Heart left ventricle (tissue), 16 donors: ENCODE data around the gene CEP250. TPM values are rescaled to one million over a fixed set of nuclear protein-coding genes. Genes with fewer than 3 reads are reported as not detected.

Experiments used
- ATAC-seq, 4 donors: fragments of 200-7000 bp; cut with Tn5 transposase; one replicate each; pipeline ENCODE4 v1.9.1; 2020 to 2022; ENCODE audit warnings: moderate library complexity in 4 of 4, mild to moderate bottlenecking in 3 of 4, moderate number of reproducible peaks in 1 of 4
- DNase-seq, 5 donors: peaks; one replicate each; pipeline ENCODE4 v3.0.0-alpha.2; 2020
- H3K27ac ChIP-seq, 12 donors: fragments of 200-600 bp; sonication (generic) in 4 of 12; one replicate each; pipeline versions ENCODE4 v1.5.0 to v1.8.0; 2016 to 2022; ENCODE audit warnings: mild to moderate bottlenecking in 2 of 12
- H3K27me3 ChIP-seq, 9 donors: fragments of 200-600 bp; sonication (generic) in 2 of 9; one replicate each; pipeline versions ENCODE4 v1.5.1 to v1.8.0; 2016 to 2022; ENCODE audit warnings: mild to moderate bottlenecking in 3 of 9
- H3K36me3 ChIP-seq, 9 donors: fragments of 200-600 bp; sonication (generic) in 2 of 9; one replicate each; pipeline versions ENCODE4 v1.5.0 to v1.8.0; 2018 to 2022; ENCODE audit warnings: mild to moderate bottlenecking in 2 of 9
- H3K4me1 ChIP-seq, 12 donors: fragments of 200-600 bp; sonication (generic) in 4 of 12; one replicate each; pipeline versions ENCODE4 v1.5.0 to v1.8.0; 2016 to 2022; ENCODE audit warnings: mild to moderate bottlenecking in 3 of 12
- H3K4me3 ChIP-seq, 12 donors: fragments of 200-600 bp; sonication (generic) in 4 of 12; one replicate each; pipeline versions ENCODE4 v1.5.0 to v1.8.0; 2017 to 2022; ENCODE audit warnings: mild to moderate bottlenecking in 9 of 12, moderate library complexity in 4 of 12
- H3K9me3 ChIP-seq, 12 donors: fragments of 200-600 bp; sonication (generic) in 4 of 12; one replicate each; pipeline versions ENCODE4 v1.5.0 to v1.8.0; 2016 to 2022; ENCODE audit warnings: mild to moderate bottlenecking in 1 of 12
- POLR2A ChIP-seq, 2 donors: fragments of 450-650 bp; IDR thresholded peaks; one replicate each; pipeline ENCODE4 v1.6.1; 2017; ENCODE audit warnings: antibody characterized with exemption in 2 of 2, mild to moderate bottlenecking in 2 of 2, moderate library complexity in 2 of 2
- WGBS, 4 donors: extraction: QIAGEN DNeasy Blood & Tissue Kit in 2 of 4; methylation state at CpG; one replicate each; pipeline versions ENCODE4 v1.1.5 to v1.1.7; 2013 to 2018; 5-methylcytosine and 5-hydroxymethylcytosine counted together
- intact Hi-C, 10 donors: fragments of 100-400 bp; cut with DNase I; formaldehyde crosslinking; loops; one replicate each; pipeline versions ENCODE4 v1.11.1 to v1.14.2; 2022
- polyA plus RNA-seq, 2 donors: library from polyadenylated mRNA; stranded (reverse); fragments of 200-250 nt; gene quantifications; one replicate each; pipeline ENCODE4 v1.2.3, GENCODE V29; 2013
- total RNA-seq, 9 donors: library from RNA; depleted of rRNA in 2 of 9; stranded (reverse); fragments of >200 nt in 2 of 9; fragmentation: NEBNext Ultra II Directional in 3 of 9; extraction: Animal tissue kit (Norgen Biotek cat#: 25700) in 3 of 9; gene quantifications; one replicate each; pipeline versions ENCODE4 v1.1.0 to v1.2.4, GENCODE V29; 2016 to 2023
- TF ChIP-seq, protein P1 (sequence below), 12 donors: fragments of 200-600 bp; sonication (generic) in 4 of 12; IDR thresholded peaks; one replicate each; pipeline versions ENCODE4 v1.5.0 to v1.8.0; 2018 to 2022; ENCODE audit warnings: antibody characterized with exemption in 12 of 12, mild to moderate bottlenecking in 5 of 12
- donor health status: ischemic (EF 13 %, LVEDD 7.1; RV severe dilation, severe dysfunction).
- donor health status: healthy with polysubstance abuse.
- donor health status: DM: no; HTN: yes; CAD: no.
- donor health status: DM: no; HTN: no; CAD: no.
- donor health status: ischemic (EF 25% LVEDD 6.9; RV normal size, moderate dysfunction).
- donor health status: ischemic (EF 25% LVEDD 5.7; RV mildly dilated, moderate dysfunction).
- donor health status: healthy.
- donor health status: DM: yes; HTN: yes; CAD: no.
- donor health status: ischemic (EF 35%, LVEDD 5.7; RV mildly dilated, moderate dysfunction).
- donor health status: nonischemic (EF 11% LVEDD 7.7; RV severe dilation, severe dysfunction).
- donor health status: DM: yes; HTN: yes; CAD: no.
- donor health status: PGD.
- donor health status: ischemic (EF 29% LVEDD 5.4; RV normal size, mild dysfunction).
- donor health status: nonischemic (EF 23%, LVEDD 6.1; RV moderate dilation, normal function).

The CEP250 gene
- total and polyA plus RNA-seq, 11 donors, result 11.4 to 21.4 (median 14.9) TPM

DNA sequence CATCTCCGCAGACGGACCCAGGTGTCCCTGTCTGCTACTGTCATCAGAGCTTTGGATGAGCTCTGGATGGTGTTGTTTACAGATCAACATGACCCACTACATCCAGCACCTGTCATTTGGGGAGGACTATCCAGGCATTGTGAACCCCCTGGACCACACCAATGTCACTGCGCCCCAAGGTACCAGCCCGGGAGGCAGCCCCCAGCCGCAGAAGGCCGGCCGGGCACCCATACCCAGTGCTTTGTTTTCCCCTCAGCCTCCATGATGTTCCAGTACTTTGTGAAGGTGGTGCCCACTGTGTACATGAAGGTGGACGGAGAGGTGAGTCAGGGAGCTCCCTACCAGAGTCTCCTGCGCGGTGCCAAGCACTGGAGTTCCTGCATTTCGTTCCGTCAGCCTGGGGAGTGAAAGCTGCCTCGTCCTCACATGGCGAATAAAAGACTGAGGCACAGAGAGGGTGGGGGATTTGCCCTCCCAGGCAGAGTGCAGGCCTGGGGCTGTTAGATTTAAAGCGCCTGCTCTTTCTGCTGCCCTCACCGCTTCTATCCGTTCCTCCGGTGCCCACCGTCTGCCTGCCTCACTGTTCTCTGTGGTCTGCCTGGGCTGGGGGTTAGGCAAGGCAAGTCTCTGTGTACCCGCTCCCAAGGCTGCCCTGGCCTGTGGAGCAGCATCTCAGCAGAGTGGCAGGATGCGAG lies 100.7 kb downstream of the CEP250 start:
- H3K27ac ChIP-seq, result no peak overlapping the region
- DNase-seq (no peak), ATAC-seq (no peak)
- intact Hi-C loops, result no loop called here
- H3K27me3 ChIP-seq, result no peaks in the 10 kb centered on the region
- no peaks in the 10 kb centered on the region for H3K9me3 ChIP-seq
- peaks cover 3 to 70% (median 50%) of the 10 kb centered on the region in 9 donors for H3K36me3 ChIP-seq
- H3K4me3 ChIP-seq, result no peak overlapping the region
- WGBS, 4 donors, result 89 to 98% (median 96%) methylated on average over 16 to 21 of the region's 21 CpGs
- H3K4me1 ChIP-seq, result no peaks in the 10 kb centered on the region
- TF ChIP-seq, protein P1, sequence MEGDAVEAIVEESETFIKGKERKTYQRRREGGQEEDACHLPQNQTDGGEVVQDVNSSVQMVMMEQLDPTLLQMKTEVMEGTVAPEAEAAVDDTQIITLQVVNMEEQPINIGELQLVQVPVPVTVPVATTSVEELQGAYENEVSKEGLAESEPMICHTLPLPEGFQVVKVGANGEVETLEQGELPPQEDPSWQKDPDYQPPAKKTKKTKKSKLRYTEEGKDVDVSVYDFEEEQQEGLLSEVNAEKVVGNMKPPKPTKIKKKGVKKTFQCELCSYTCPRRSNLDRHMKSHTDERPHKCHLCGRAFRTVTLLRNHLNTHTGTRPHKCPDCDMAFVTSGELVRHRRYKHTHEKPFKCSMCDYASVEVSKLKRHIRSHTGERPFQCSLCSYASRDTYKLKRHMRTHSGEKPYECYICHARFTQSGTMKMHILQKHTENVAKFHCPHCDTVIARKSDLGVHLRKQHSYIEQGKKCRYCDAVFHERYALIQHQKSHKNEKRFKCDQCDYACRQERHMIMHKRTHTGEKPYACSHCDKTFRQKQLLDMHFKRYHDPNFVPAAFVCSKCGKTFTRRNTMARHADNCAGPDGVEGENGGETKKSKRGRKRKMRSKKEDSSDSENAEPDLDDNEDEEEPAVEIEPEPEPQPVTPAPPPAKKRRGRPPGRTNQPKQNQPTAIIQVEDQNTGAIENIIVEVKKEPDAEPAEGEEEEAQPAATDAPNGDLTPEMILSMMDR (IDR thresholded peaks at IDR 0.05), result no peak
- TF ChIP-seq POLR2A (IDR thresholded peaks at IDR 0.05), result no peak

- no peak for DNase-seq
- intact Hi-C loops, result no loop called here
- no peak overlapping the region for H3K4me3 ChIP-seq
- H3K9me3 ChIP-seq, result no peaks in the 10 kb centered on the region
- no peak overlapping the region for H3K27ac ChIP-seq
- peaks cover 3 to 62% (median 46%) of the 10 kb centered on the region in 9 donors for H3K36me3 ChIP-seq
- H3K27me3 ChIP-seq, result no peaks in the 10 kb centered on the region
- ATAC-seq, result no peak
- TF ChIP-seq, protein P1 (IDR thresholded peaks at IDR 0.05), result no peak
- TF ChIP-seq POLR2A (IDR thresholded peaks at IDR 0.05), result no peak
- WGBS, 4 donors, result 94 to 96% (median 96%) methylated on average over 7 to 8 of the region's 8 CpGs
- H3K4me1 ChIP-seq, result no peaks in the 10 kb centered on the region
Observed at GRCh38 chr20:35556871-35557270, 101.5 kb downstream of the CEP250 start.

DNA sequence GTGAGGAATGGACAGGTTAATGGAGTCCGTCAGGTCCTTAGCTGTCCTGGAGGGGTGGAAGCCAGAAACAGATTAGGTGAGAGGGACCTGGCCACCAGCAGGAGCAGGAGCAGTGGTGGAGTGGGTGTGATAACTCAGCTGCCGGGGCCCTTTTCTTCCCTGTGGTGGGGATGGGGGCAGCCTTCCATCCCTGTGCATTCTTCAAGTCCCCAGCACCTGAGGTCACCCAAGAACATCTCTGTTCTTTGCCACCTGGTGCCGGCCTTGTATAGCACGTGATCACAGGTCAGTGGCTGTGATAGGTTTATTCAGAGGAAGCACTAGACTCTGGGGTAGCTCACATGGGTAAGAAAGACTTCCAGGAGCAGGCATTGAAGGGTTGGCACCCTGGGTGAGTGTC lies 103.1 kb downstream of the CEP250 start:
- H3K36me3 ChIP-seq, result peaks cover 3 to 53% (median 34%) of the 10 kb centered on the region in 9 donors
- no peak for DNase-seq
- TF ChIP-seq, protein P1 (IDR thresholded peaks at IDR 0.05), result no peak
- no peak for TF ChIP-seq POLR2A (IDR thresholded peaks at IDR 0.05)
- intact Hi-C loops, result no loop called here
- no peaks in the 10 kb centered on the region for H3K27me3 ChIP-seq
- no peak overlapping the region for H3K4me3 ChIP-seq
- no peak overlapping the region for H3K27ac ChIP-seq
- no peak for ATAC-seq
- WGBS, 4 donors, result 90 to 97% (median 95%) methylated on average over 4 of the region's 4 CpGs
- no peaks in the 10 kb centered on the region for H3K9me3 ChIP-seq
- no peaks in the 10 kb centered on the region for H3K4me1 ChIP-seq

DNA sequence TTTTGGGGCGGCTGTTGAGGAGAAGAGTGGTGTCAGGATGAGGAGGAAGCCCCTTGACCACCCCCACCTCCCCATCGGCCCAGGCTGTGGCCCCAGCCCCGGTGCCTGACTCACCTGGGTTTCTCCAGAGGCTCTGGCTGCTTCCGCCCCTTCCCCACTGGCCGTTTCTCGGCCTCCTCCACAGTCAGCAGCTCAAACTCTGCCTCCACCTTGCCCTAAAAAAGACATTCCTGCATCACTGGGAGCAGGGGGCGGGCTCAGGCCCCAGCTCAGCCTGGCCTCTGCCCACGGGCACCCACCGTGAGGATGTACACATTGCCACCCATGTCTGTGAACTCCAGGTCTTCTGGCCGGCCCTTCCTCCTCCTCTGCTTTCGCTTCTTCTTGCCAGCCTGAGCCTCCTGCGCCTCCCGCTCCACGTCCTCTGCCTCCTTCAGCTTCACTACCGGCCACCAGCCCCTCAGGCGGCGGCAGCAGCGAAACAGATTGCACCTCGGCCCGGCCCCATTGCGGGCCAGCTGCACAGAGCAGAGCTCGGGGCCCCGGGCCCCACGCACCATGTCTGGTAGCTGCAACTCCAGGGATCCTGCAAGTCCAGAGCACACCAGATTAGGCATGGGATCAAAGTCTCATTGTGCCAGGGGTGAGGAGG lies 103.8 kb downstream of the CEP250 start:
- DNase-seq, result no peak
- 91 to 96% (median 92%) methylated on average over 24 of the region's 24 CpGs for WGBS, 4 donors
- Histone ChIP-seq H3K4me1 (no peaks in the 10 kb centered on the region), H3K27ac (no peak overlapping the region), H3K36me3 (peaks cover 3 to 46% (median 28%) of the 10 kb centered on the region in 9 donors), H3K27me3 (no peaks in the 10 kb centered on the region), H3K9me3 (no peaks in the 10 kb centered on the region), H3K4me3 (no peak overlapping the region)
- TF ChIP-seq, protein P1 (IDR thresholded peaks at IDR 0.05), result no peak
- no peak for TF ChIP-seq POLR2A (IDR thresholded peaks at IDR 0.05)
- no peak for ATAC-seq
- intact Hi-C loops, result no loop called here
